Progenitor cell of endocrine pancreas (in vitro differentiated cells): ENCODE data around the gene RHOB. TPM values are rescaled to one million over a fixed set of nuclear protein-coding genes. Genes with fewer than 3 reads are reported as not detected.

Experiments
- DNase-seq: peaks from one replicate; pipeline ENCODE4 v3.0.0; 2021; ENCODE audit warnings: low spot score; ENCODE audit not compliant: unreplicated experiment
- H3K27ac Mint-ChIP-seq: 2 replicates; pipeline ENCODE4 v1.8.0; 2021; ENCODE audit warnings: mild to moderate bottlenecking, moderate library complexity, mixed read lengths
- H3K27me3 Mint-ChIP-seq: 2 replicates; pipeline ENCODE4 v1.8.0; 2021; ENCODE audit warnings: mixed read lengths
- H3K36me3 Mint-ChIP-seq: 2 replicates; pipeline ENCODE4 v1.8.0; 2022; ENCODE audit warnings: mixed read lengths; ENCODE audit not compliant: insufficient read depth
- H3K4me1 Mint-ChIP-seq: 2 replicates; pipeline ENCODE4 v1.8.0; 2021; ENCODE audit warnings: low read depth, mixed read lengths
- H3K4me3 Mint-ChIP-seq: 2 replicates; pipeline ENCODE4 v1.8.0; 2021; ENCODE audit warnings: low read depth, mild to moderate bottlenecking, moderate library complexity, mixed read lengths
- H3K9me3 Mint-ChIP-seq: 2 replicates; pipeline ENCODE4 v1.8.0; 2021; ENCODE audit warnings: low read depth, mixed read lengths
- CTCF ChIP-seq: fragments of 200-600 bp; sonication (generic); IDR thresholded peaks from one replicate; pipeline ENCODE4 v1.5.0; 2021; ENCODE audit warnings: antibody characterized with exemption, mild to moderate bottlenecking; ENCODE audit not compliant: unreplicated experiment
- total RNA-seq: library from RNA; stranded (reverse); gene quantifications from 2 replicates; pipeline ENCODE4 v1.2.1, GENCODE V29; 2021

RHOB gene
- total RNA-seq, 1 donor from 2014 or later: 148 TPM

- Mint-ChIP-seq H3K27me3 (peaks cover 13% of the 10 kb centered on the region), H3K27ac (no peak overlapping the region), H3K9me3 (no peaks in the 10 kb centered on the region), H3K4me1 (peaks cover 4% of the 10 kb centered on the region), H3K4me3 (no peak overlapping the region), H3K36me3 (no peaks in the 10 kb centered on the region)
- no peak for TF ChIP-seq CTCF
- DNase-seq: peak; percentile 6
These were observed 27.8 kb upstream of the RHOB start for GRCh38 chr2:20419007-20419576.

GRCh38 chr2:20419752-20420151 lies 27.1 kb upstream of the RHOB start:
- Mint-ChIP-seq H3K4me3 (no peak overlapping the region), H3K27me3 (peaks cover 13% of the 10 kb centered on the region), H3K9me3 (no peaks in the 10 kb centered on the region), H3K36me3 (no peaks in the 10 kb centered on the region), H3K4me1 (peaks cover 4% of the 10 kb centered on the region), H3K27ac (no peak overlapping the region)
- TF ChIP-seq CTCF: no peak
- no peak for DNase-seq

- H3K4me1 Mint-ChIP-seq: peaks cover 4% of the 10 kb centered on the region
- TF ChIP-seq CTCF: no peak
- no peak overlapping the region for H3K27ac Mint-ChIP-seq
- peak; percentile 6 for DNase-seq
- H3K27me3 Mint-ChIP-seq: peaks cover 13% of the 10 kb centered on the region
- H3K4me3 Mint-ChIP-seq: no peak overlapping the region
- H3K36me3 Mint-ChIP-seq: no peaks in the 10 kb centered on the region
- H3K9me3 Mint-ChIP-seq: no peaks in the 10 kb centered on the region
These were observed 25.4 kb upstream of the RHOB start for GRCh38 chr2:20421336-20421987.

- TF ChIP-seq CTCF: no peak
- H3K4me1 Mint-ChIP-seq: peaks cover 4% of the 10 kb centered on the region
- no peak overlapping the region for H3K27ac Mint-ChIP-seq
- H3K9me3 Mint-ChIP-seq: no peaks in the 10 kb centered on the region
- H3K27me3 Mint-ChIP-seq: peaks cover 13% of the 10 kb centered on the region
- no peak overlapping the region for H3K4me3 Mint-ChIP-seq
- DNase-seq: peak; percentile 0
- H3K36me3 Mint-ChIP-seq: no peaks in the 10 kb centered on the region
These were observed 24.9 kb upstream of the RHOB start for GRCh38 chr2:20421988-20422370.

GRCh38 chr2:20422402-20423271 lies 24.2 kb upstream of the RHOB start:
- H3K36me3 Mint-ChIP-seq: no peaks in the 10 kb centered on the region
- H3K27me3 Mint-ChIP-seq: peaks cover 13% of the 10 kb centered on the region
- no peak overlapping the region for H3K27ac Mint-ChIP-seq
- no peaks in the 10 kb centered on the region for H3K4me1 Mint-ChIP-seq
- H3K9me3 Mint-ChIP-seq: no peaks in the 10 kb centered on the region
- DNase-seq: peak; percentile 6
- TF ChIP-seq CTCF: no peak
- H3K4me3 Mint-ChIP-seq: no peak overlapping the region
